ENCODE measurements around the gene SHISAL1.

DNA sequence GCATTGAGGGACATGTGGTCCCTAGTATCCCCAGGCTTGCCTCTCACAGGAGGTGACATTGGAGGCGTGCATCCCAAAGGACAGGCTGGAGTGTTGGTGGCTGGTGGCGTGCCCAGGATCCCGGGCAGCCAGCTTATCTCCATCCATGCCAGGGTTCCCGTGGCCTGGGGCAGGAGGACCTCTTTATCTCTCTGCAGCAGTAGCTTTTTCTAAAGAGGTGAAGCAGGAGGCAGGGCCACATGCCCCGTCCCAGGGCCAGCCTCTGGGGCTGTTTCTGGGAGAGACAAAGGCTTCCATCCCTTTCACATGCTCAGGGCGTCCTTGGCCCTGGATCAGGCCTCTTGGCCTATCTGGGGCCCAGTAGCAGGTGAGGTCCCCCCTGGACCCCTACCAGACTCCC is 112.3 kb downstream of the SHISAL1 start:
- TF ChIP-seq, protein P1, sequence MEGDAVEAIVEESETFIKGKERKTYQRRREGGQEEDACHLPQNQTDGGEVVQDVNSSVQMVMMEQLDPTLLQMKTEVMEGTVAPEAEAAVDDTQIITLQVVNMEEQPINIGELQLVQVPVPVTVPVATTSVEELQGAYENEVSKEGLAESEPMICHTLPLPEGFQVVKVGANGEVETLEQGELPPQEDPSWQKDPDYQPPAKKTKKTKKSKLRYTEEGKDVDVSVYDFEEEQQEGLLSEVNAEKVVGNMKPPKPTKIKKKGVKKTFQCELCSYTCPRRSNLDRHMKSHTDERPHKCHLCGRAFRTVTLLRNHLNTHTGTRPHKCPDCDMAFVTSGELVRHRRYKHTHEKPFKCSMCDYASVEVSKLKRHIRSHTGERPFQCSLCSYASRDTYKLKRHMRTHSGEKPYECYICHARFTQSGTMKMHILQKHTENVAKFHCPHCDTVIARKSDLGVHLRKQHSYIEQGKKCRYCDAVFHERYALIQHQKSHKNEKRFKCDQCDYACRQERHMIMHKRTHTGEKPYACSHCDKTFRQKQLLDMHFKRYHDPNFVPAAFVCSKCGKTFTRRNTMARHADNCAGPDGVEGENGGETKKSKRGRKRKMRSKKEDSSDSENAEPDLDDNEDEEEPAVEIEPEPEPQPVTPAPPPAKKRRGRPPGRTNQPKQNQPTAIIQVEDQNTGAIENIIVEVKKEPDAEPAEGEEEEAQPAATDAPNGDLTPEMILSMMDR (IDR thresholded peaks at IDR 0.05; ENCODE audit: low read length), result no peak
- no peak for TF ChIP-seq EZH2 (IDR thresholded peaks at IDR 0.05; ENCODE audit: borderline replicate concordance, low read length)
